H1 (cell line): Measurements from ENCODE around the gene POLD1. TPM values are rescaled to one million over a fixed set of nuclear protein-coding genes. Genes with fewer than 3 reads are reported as not detected.

Experiments used
- POLR2AphosphoS5 ChIP-seq: IDR thresholded peaks from 2 replicates; pipeline ENCODE4 v1.6.1; 2011; ENCODE audit warnings: low read depth, low read length
- TAF7 ChIP-seq: optimal IDR thresholded peaks from 2 replicates; pipeline ENCODE3; 2011; ENCODE audit warnings: low read depth, mild to moderate bottlenecking, inconsistent platforms, low read length, moderate library complexity, borderline replicate concordance
- polyA plus RNA-seq, 7 experiments: library from polyadenylated mRNA; depleted of rRNA in 3 of 7; stranded (reverse) in 5 of 7; unstranded in 2 of 7; fragments of >200 nt in 5 of 7; fragments of 200-250 nt in 2 of 7; gene quantifications; 1 replicate in 5 of 7; 2 replicates in 1 of 7; 4 replicates in 1 of 7; pipeline versions ENCODE4 v1.2.1 to v1.2.3, GENCODE V29; 2011 to 2013; ENCODE audit warnings: missing spikeins in 2 of 7, mixed read lengths in 2 of 7
- total RNA-seq: library from RNA; stranded (reverse); fragmentation: NEBNext Ultra II Directional; extraction: Animal tissue kit (Norgen Biotek cat#: 25700); gene quantifications from 2 replicates; pipeline ENCODE4 v1.2.1, GENCODE V29; 2021

Gene POLD1
- total and polyA plus RNA-seq, 2 of the 8 experiments (the other 6 are each of a cell fraction or from before 2014, with no cell fraction given): 141 to 142 TPM

GRCh38 chr19:50431343-50432220 is 47.4 kb downstream of the POLD1 start (continued):
- TF ChIP-seq POLR2AphosphoS5 (no peak), TAF7 (no peak)
